Activated CD4-positive, alpha-beta T cell treated with anti-CD3 and anti-CD28 coated beads, Interleukin-2, amount 10 ng/mL, durations not matched to agents 7 days and 5 days (primary cell): ENCODE measurements around the gene SENP6. TPM values are rescaled to one million over a fixed set of nuclear protein-coding genes. Genes with fewer than 3 reads are reported as not detected.

Experiments
- total RNA-seq, 2 experiments: library from RNA; stranded (reverse); gene quantifications; one replicate each; pipeline ENCODE4 v1.2.3, GENCODE V29; 2021

SENP6 gene
- total RNA-seq, 2 experiments from 2014 or later: 70.9 to 78.5 TPM

Other genes starting within 250 kb of the SENP6 start
- gene FILIP1, start 108.1 kb upstream of the SENP6 start, total RNA-seq: under 1 TPM in 1 of 2 experiments, not detected in 1; 0.04 TPM
- gene MYO6, start 147.4 kb downstream of the SENP6 start, total RNA-seq: under 1 TPM; 0.65 to 0.67 TPM